Smooth muscle cell (in vitro differentiated cells): ENCODE data around the gene SV2A. TPM values are rescaled to one million over a fixed set of nuclear protein-coding genes. Genes with fewer than 3 reads are reported as not detected.

Experiments used
- DNase-seq: peaks from one replicate; lab custom pipeline; 2025; ENCODE audit not compliant: unreplicated experiment; lab: John Stamatoyannopoulos, UW
- H2AFZ ChIP-seq: fragments of 200-600 bp; sonication (generic); 2 replicates; pipeline ENCODE4 v1.6.0; 2016; ENCODE audit warnings: antibody characterized with exemption, low read depth, mild to moderate bottlenecking
- H3F3A ChIP-seq: fragments of 200-600 bp; sonication (generic); 2 replicates; pipeline ENCODE4 v1.6.0; 2017; ENCODE audit warnings: antibody characterized with exemption, low read depth
- H3K27ac ChIP-seq: fragments of 200-600 bp; sonication (generic); 2 replicates; pipeline ENCODE4 v1.5.1; 2016; ENCODE audit warnings: low read depth, mild to moderate bottlenecking
- H3K27me3 ChIP-seq: fragments of 200-600 bp; sonication (generic); 2 replicates; pipeline ENCODE4 v1.6.1; 2016; ENCODE audit warnings: low read depth, mild to moderate bottlenecking
- H3K36me3 ChIP-seq: fragments of 200-600 bp; sonication (generic); 2 replicates; pipeline ENCODE4 v1.5.1; 2016; ENCODE audit warnings: low read depth
- H3K4me1 ChIP-seq: fragments of 200-600 bp; sonication (generic); 2 replicates; pipeline ENCODE4 v1.5.1; 2016; ENCODE audit warnings: low read depth
- H3K4me2 ChIP-seq: fragments of 200-600 bp; sonication (generic); 2 replicates; pipeline ENCODE4 v1.6.0; 2016; ENCODE audit warnings: mild to moderate bottlenecking
- H3K4me3 ChIP-seq: fragments of 200-600 bp; sonication (generic); 2 replicates; pipeline ENCODE4 v1.5.1; 2016; ENCODE audit warnings: mild to moderate bottlenecking
- H3K79me2 ChIP-seq: fragments of 200-600 bp; sonication (generic); 2 replicates; pipeline ENCODE4 v1.6.0; 2016; ENCODE audit warnings: low read depth, mild to moderate bottlenecking
- H3K9ac ChIP-seq: fragments of 200-600 bp; sonication (generic); 2 replicates; pipeline ENCODE4 v1.6.0; 2016; ENCODE audit warnings: low read depth
- H3K9me3 ChIP-seq: fragments of 200-600 bp; sonication (generic); replicated peaks from 2 replicates; pipeline ENCODE4 v1.5.1; 2016; ENCODE audit warnings: low read depth
- H4K20me1 ChIP-seq: fragments of 200-600 bp; sonication (generic); 2 replicates; pipeline ENCODE4 v1.6.0; 2016; ENCODE audit warnings: low read depth
- CTCF ChIP-seq: fragments of 200-600 bp; sonication (generic); IDR thresholded peaks from 2 replicates; pipeline ENCODE4 v1.5.1; 2017; ENCODE audit warnings: borderline replicate concordance, mild to moderate bottlenecking, antibody characterized with exemption; ENCODE audit not compliant: insufficient read depth, poor library complexity, severe bottlenecking
- WGBS: methylation state at CpG from one replicate; pipeline ENCODE4 v1.1.7; 2016; ENCODE audit warnings: low lambda C conversion rate; 5-methylcytosine and 5-hydroxymethylcytosine counted together
- polyA plus RNA-seq: library from polyadenylated mRNA; unstranded; fragments of >200 nt; fragmentation: Nextera tagmentation; extraction: Ambion mirVana; gene quantifications from 2 replicates; pipeline ENCODE4 v1.2.1, GENCODE V29; 2016
- total RNA-seq: library from RNA; depleted of rRNA; stranded (reverse); fragments of >200 nt; gene quantifications from 2 replicates; pipeline ENCODE4 v1.2.3, GENCODE V29; 2014

Gene SV2A
- total and polyA plus RNA-seq, 2 experiments from 2014 or later, result 9.8 to 14.0 TPM

GRCh38 chr1:149927563-149928400 lies 10.1 kb upstream of the SV2A start, which contains the start of gene SF3B4:
TSS of gene SF3B4 (minus strand) at chr1:149927803. CDS start at chr1:149927759, 44 bp downstream.
- WGBS, result under 1% methylated on average over 44 of the region's 47 CpGs
- no peak for TF ChIP-seq CTCF
- Histone ChIP-seq H3F3A (peaks cover 8% of the 10 kb centered on the region), H2AFZ (peak within 1 kb of the TSS; percentile 89), H3K9me3 (no peaks in the 10 kb centered on the region), H3K79me2 (peaks cover 26% of the 10 kb centered on the region), H3K36me3 (peaks cover 14% of the 10 kb centered on the region), H3K27ac (peak within 1 kb of the TSS; percentile 92), H4K20me1 (peaks cover 14% of the 10 kb centered on the region), H3K4me1 (peaks cover 17% of the 10 kb centered on the region), H3K27me3 (no peaks in the 10 kb centered on the region), H3K4me3 (peak within 1 kb of the TSS; percentile 96), H3K9ac (peak within 1 kb of the TSS; percentile 91), H3K4me2 (peak within 1 kb of the TSS; percentile 92)
- peak; percentile 69 for DNase-seq

- Histone ChIP-seq H3K4me1 (peaks cover 17% of the 10 kb centered on the region), H3K79me2 (peaks cover 26% of the 10 kb centered on the region), H4K20me1 (peaks cover 14% of the 10 kb centered on the region), H2AFZ (peak overlapping the region; percentile 89), H3K9me3 (no peaks in the 10 kb centered on the region), H3K36me3 (peaks cover 14% of the 10 kb centered on the region), H3K27me3 (no peaks in the 10 kb centered on the region), H3K4me2 (peak overlapping the region; percentile 92), H3F3A (peaks cover 8% of the 10 kb centered on the region), H3K9ac (peak overlapping the region; percentile 91), H3K27ac (peak overlapping the region; percentile 92), H3K4me3 (peak overlapping the region; percentile 96)
- 4% methylated on average over 10 of the region's 10 CpGs for WGBS
- no peak for TF ChIP-seq CTCF
- DNase-seq, result no peak
Measured at GRCh38 chr1:149927056-149927562, 9.5 kb upstream of the SV2A start.

- Histone ChIP-seq H3K4me3 (peak overlapping the region; percentile 96), H3K79me2 (peaks cover 26% of the 10 kb centered on the region)
Measured at GRCh38 chr1:149926296-149926695, 8.7 kb upstream of the SV2A start.

More at GRCh38 chr1:149926296-149926695, 8.7 kb upstream of the SV2A start:
- no peak overlapping the region for H3K9ac ChIP-seq
- H3K27ac ChIP-seq, result no peak overlapping the region
- no peak for DNase-seq
- H2AFZ ChIP-seq, result no peak overlapping the region
- H3K9me3 ChIP-seq, result no peaks in the 10 kb centered on the region
- H3K36me3 ChIP-seq, result peaks cover 14% of the 10 kb centered on the region
- TF ChIP-seq CTCF, result no peak
- peaks cover 14% of the 10 kb centered on the region for H4K20me1 ChIP-seq
- 94% methylated on average over 9 of the region's 9 CpGs for WGBS
- H3K27me3 ChIP-seq, result no peaks in the 10 kb centered on the region
- H3K4me2 ChIP-seq, result peak overlapping the region; percentile 92
- peaks cover 8% of the 10 kb centered on the region for H3F3A ChIP-seq
- peaks cover 17% of the 10 kb centered on the region for H3K4me1 ChIP-seq
